ENCODE measurements around the gene ENOSF1. TPM values are rescaled to one million over a fixed set of nuclear protein-coding genes. Genes with fewer than 3 reads are reported as not detected.

ENOSF1 gene
- total RNA-seq, 4 donors from 2014 or later: 31.7 to 104 (median 45.2) TPM

DNA sequence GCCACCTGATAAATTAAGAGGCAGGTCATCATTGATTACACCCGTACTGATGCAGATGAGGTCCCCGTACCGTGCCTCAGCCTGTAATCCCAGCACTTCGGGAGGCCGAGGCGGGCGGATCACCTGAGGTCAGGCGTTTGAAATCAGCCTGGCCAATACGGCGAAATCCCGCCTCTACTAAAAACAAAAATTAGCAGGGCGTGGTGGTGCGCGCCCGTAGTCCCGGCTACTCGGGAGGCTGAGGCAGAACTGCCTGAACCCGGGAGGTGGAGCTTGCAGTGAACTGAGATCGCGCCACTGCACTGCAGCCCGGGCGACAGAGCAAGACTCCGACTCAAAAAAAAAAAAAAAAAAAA lies 683 bp upstream of the ENOSF1 start:
- TF ChIP-seq, protein P1, sequence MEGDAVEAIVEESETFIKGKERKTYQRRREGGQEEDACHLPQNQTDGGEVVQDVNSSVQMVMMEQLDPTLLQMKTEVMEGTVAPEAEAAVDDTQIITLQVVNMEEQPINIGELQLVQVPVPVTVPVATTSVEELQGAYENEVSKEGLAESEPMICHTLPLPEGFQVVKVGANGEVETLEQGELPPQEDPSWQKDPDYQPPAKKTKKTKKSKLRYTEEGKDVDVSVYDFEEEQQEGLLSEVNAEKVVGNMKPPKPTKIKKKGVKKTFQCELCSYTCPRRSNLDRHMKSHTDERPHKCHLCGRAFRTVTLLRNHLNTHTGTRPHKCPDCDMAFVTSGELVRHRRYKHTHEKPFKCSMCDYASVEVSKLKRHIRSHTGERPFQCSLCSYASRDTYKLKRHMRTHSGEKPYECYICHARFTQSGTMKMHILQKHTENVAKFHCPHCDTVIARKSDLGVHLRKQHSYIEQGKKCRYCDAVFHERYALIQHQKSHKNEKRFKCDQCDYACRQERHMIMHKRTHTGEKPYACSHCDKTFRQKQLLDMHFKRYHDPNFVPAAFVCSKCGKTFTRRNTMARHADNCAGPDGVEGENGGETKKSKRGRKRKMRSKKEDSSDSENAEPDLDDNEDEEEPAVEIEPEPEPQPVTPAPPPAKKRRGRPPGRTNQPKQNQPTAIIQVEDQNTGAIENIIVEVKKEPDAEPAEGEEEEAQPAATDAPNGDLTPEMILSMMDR (IDR thresholded peaks at IDR 0.05): no peak
- DNase-seq (ENCODE audit: low spot score) (no peak), ATAC-seq (ENCODE audit: low FRiP score) (no peak)

DNA sequence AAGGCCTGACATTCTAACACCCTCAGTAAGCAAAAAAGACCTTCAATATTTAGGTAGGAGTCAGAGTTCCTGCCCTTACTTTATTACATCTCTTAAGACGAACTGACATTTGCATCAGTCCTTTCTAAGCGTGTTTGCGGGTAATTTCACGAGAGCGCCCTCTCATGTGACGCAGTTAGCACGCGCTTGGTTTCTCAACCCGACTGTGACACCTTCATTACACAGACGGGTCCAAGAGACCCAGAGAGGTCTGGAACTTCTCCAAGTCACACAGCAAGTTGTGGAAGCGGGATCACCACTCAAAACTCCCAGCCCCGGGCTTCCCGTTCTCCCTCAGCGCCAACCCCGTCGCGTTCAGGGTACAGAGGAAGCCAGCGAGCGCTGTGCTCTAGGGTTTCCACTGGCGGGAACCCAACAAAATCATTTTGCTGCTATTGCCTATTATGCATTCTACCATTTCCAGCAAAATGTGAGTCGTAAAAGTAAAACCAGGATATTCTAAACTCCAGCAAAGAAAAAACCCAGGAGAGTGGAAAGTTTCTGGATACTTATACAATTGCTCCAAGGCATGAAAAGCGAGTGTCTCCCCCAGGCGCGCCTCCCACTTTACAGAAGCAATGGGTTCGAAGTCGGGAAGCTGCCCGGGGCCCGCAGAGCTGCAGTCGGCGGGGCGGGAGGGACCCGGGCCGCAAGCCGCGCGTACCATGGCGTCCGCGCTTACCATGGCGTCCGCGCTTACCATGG lies 601 bp downstream of the ENOSF1 start:
- DNase-seq (ENCODE audit: low spot score): peak; percentile 84
- peak; percentile 82 for ATAC-seq (ENCODE audit: low FRiP score)
- TF ChIP-seq, protein P1 (IDR thresholded peaks at IDR 0.05): no peak

DNA sequence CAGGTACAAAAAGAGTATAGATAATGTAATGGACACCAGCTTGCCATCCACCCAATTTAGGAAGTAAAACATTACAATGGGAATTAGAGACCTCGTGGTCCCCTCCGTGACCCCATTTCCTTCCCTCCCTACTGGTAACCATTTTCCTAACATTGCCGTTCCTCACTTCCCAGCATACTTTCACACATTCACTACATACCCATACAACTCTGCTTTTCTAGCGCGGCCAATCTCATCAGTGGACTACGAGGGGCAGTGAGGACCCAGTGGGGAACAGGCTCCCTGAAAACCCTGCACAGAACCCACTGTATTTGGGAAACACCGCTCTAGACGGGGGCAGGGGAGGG lies 1.1 kb downstream of the ENOSF1 start:
- DNase-seq (ENCODE audit: low spot score) (no peak), ATAC-seq (ENCODE audit: low FRiP score) (no peak)
- TF ChIP-seq, protein P1 (IDR thresholded peaks at IDR 0.05): no peak

DNA sequence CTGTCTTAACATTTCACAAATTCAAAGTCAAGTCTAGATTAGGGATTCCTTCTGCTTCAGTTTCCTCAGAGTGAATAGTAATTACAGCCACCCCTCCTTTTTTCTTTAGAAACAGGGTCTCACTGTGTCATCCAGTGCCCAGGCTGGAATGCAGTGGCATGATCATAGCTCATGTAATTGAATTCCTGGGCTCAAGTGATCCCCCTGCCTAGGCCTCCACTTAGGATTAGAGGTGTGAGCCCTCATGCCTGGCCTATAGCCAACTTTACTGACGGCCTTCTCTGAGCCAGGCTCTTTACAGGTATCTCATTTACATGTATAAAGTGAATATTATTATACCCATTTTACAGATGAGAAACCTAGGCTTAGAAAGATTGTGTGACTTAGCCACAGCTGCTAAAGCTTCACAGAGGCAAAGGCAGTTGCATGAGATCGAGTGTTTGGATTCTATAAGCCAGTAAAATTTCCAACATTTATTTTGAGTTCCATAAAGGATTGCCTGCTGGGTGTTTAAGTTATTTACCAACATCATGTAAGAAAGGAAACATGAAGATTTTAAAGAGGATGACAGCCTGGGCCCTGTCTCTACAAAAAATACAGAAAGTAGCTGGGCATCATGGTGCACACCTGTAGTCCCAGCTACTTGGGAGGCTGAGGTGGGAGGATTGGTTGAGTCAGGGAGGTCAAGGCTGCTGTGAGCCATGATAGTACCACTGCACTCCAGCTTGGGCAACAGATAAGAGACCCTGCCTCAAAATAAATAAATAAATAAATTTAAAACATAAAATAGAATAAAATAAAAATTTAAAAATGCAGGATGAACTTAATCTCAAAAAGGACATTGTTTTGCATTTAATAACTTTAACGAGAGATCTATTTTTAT lies 1.8 kb downstream of the ENOSF1 start:
- TF ChIP-seq, protein P1 (IDR thresholded peaks at IDR 0.05): no peak
- ATAC-seq (ENCODE audit: low FRiP score) (no peak), DNase-seq (ENCODE audit: low spot score) (no peak)

DNA sequence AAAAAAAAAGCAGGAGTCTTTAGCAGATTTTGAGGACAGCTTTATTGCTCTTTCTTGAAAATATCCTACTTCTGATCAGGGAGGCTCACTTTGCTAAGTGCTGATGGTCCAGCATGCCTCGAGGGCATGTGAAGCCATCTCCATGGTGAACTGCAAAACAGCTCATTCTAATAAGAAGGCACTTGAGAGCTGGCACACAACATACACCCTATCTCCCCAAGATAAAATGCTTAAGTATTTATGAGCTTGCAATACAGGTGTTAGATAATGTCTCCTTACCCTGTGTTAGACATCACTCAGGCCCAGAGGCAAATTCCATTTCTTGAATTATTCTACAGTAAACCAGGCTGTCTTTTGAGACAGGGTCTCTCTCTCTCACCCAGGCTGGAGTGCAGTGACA lies 2.7 kb downstream of the ENOSF1 start:
- DNase-seq (ENCODE audit: low spot score) (no peak), ATAC-seq (ENCODE audit: low FRiP score) (no peak)
- TF ChIP-seq, protein P1 (IDR thresholded peaks at IDR 0.05): no peak

DNA sequence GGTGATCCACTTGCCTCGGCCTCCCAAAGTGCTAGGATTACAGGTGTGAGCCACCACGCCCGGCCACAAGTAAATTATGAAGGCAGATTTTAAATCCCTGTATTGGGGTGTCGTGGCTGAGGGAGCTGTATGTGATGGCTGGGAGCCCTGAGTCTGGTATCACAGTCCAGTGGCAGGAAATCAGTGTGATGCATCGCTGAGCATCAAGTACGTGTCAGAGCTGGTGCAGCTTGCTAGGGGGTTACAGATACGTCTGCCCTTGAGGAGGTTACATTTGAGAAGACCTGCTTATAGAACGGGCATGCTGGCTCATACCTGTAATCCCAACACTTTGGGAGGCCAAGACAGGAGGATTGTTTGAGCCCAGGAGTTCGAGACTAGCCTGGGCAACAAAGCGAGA lies 4.3 kb downstream of the ENOSF1 start:
- DNase-seq (ENCODE audit: low spot score) (no peak), ATAC-seq (ENCODE audit: low FRiP score) (no peak)
- TF ChIP-seq, protein P1 (IDR thresholded peaks at IDR 0.05): no peak
